Activated CD4-positive, alpha-beta memory T cell treated with anti-CD3 and anti-CD28 coated beads for 36 hours (primary cell): ENCODE measurements around the gene BRD3. TPM values are rescaled to one million over a fixed set of nuclear protein-coding genes. Genes with fewer than 3 reads are reported as not detected.
A peak's percentile ranks its signal among the peaks of the same experiment; 100 is the strongest.
"Not testable (repeated sequence)": the region's sequence is repeated elsewhere in the genome, so short reads cannot be mapped to it uniquely, and the experiment has no call there.

Experiments used
- CTCF ChIA-PET: fragments of 350-600 bp; sonication (Branson Sonifier 250); formaldehyde crosslinking; loops from one replicate; lab custom pipeline; 2021; ENCODE audit warnings: antibody characterized with exemption, inconsistent platforms; lab: Charles Lee
- POLR2A ChIA-PET: fragments of 350-600 bp; sonication (Branson Sonifier 250); formaldehyde crosslinking; loops from one replicate; lab custom pipeline; 2021; ENCODE audit warnings: antibody characterized with exemption; lab: Charles Lee
- DNase-seq: peaks from one replicate; pipeline ENCODE4 v3.0.0-alpha.2; 2020
- H3K27ac Mint-ChIP-seq: one replicate; pipeline ENCODE4 v1.8.0; 2021; ENCODE audit warnings: mixed read lengths
- H3K27me3 Mint-ChIP-seq: one replicate; pipeline ENCODE4 v1.8.0; 2021; ENCODE audit warnings: mixed read lengths
- H3K36me3 Mint-ChIP-seq: one replicate; pipeline ENCODE4 v1.8.0; 2021; ENCODE audit warnings: mixed read lengths
- H3K4me1 Mint-ChIP-seq: one replicate; pipeline ENCODE4 v1.8.0; 2021; ENCODE audit warnings: low read depth, mixed read lengths
- H3K4me3 Mint-ChIP-seq: one replicate; pipeline ENCODE4 v1.8.0; 2021; ENCODE audit warnings: mild to moderate bottlenecking, mixed read lengths
- H3K9me3 Mint-ChIP-seq: one replicate; pipeline ENCODE4 v1.8.0; 2021; ENCODE audit warnings: mixed read lengths
- intact Hi-C: fragments of 100-400 bp; cut with micrococcal nuclease; formaldehyde crosslinking; loops from one replicate; pipeline ENCODE4 v1.15.1; 2023
- total RNA-seq, 2 experiments: library from RNA; stranded (reverse); gene quantifications; one replicate each; pipeline ENCODE4 v1.2.3, GENCODE V29; 2021

The BRD3 gene
- total RNA-seq = 10 to 100 TPM; 29.2 to 30.0 TPM

- DNase-seq = peak; percentile 85
- Mint-ChIP-seq H3K27me3 (peaks cover 13% of the 10 kb centered on the region), H3K4me3 (peak within 1 kb of the TSS; percentile 87), H3K9me3 (no peaks in the 10 kb centered on the region), H3K36me3 (no peaks in the 10 kb centered on the region), H3K4me1 (peaks cover 24% of the 10 kb centered on the region), H3K27ac (peak within 1 kb of the TSS; percentile 80)
- CTCF ChIA-PET = no interaction called here
- POLR2A ChIA-PET = interaction anchor here (0.5 to 2.3 kb wide), 2 partner anchors 68 to 89 kb away, joined by 3 to 8 read pairs; partner anchors contain the start of gene WDR5
- intact Hi-C loops = loop anchor here (1.0 to 10.0 kb wide), 9 partner anchors 31 to 1839 kb away; partner anchors contain the start of genes BRD3OS, CAMSAP1, RNU6ATAC and VAV2
Observed at GRCh38 chr9:134067904-134068743, at the start of gene BRD3. Gene BRD3 (minus strand): TSS chr9:134068026. CDS start chr9:134053477, 14,549 bp downstream.

DNA sequence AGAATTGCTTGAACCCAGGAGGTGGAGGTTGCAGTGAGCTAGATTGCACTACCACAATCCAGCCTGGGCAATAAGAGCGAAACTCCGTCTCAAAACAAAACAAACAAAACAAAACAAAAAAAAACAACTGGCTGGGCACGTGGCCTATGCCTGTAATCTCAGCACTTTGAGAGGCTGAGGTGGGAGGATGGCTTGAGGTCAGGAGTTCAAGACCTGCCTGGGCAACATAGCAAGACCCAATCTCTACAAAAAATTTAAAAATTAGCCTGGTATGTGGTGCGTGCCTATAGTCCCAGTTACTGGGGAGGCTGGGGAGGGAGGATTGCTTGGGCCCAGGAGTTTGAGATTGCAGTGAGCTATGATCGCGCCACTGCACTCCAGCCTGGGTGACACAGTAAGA lies 44.7 kb upstream of the BRD3 start:
- CTCF ChIA-PET = no interaction called here
- Mint-ChIP-seq H3K36me3 (no peaks in the 10 kb centered on the region), H3K27me3 (no peaks in the 10 kb centered on the region), H3K4me1 (no peaks in the 10 kb centered on the region), H3K27ac (no peak overlapping the region), H3K9me3 (no peaks in the 10 kb centered on the region), H3K4me3 (no peak overlapping the region)
- intact Hi-C loops = no loop called here
- POLR2A ChIA-PET = interaction anchor here (1.0 kb wide), 1 partner anchor 23 kb away, joined by 3 read pairs; the partner anchor contains the start of gene WDR5
- DNase-seq = no peak

- Mint-ChIP-seq H3K4me3 (no peak overlapping the region), H3K9me3 (no peaks in the 10 kb centered on the region), H3K27me3 (no peaks in the 10 kb centered on the region), H3K27ac (no peak overlapping the region), H3K4me1 (no peaks in the 10 kb centered on the region), H3K36me3 (no peaks in the 10 kb centered on the region)
- no peak for DNase-seq
- CTCF ChIA-PET = no interaction called here
- POLR2A ChIA-PET = interaction anchor here (0.8 kb wide), 1 partner anchor 23 kb away, joined by 3 read pairs; no protein-coding TSS in a partner anchor
- intact Hi-C loops = no loop called here
Observed at GRCh38 chr9:134111064-134111463, 43.2 kb upstream of the BRD3 start.

GRCh38 chr9:134103391-134103998 lies 35.7 kb upstream of the BRD3 start:
- no peaks in the 10 kb centered on the region for H3K36me3 Mint-ChIP-seq
- intact Hi-C loops = no loop called here
- no peak overlapping the region for H3K4me3 Mint-ChIP-seq
- CTCF ChIA-PET = no interaction called here
- POLR2A ChIA-PET = no interaction called here
- H3K4me1 Mint-ChIP-seq = no peaks in the 10 kb centered on the region
- no peaks in the 10 kb centered on the region for H3K9me3 Mint-ChIP-seq
- H3K27ac Mint-ChIP-seq = no peak overlapping the region
- peaks cover 8% of the 10 kb centered on the region for H3K27me3 Mint-ChIP-seq
- no peak for DNase-seq

DNA sequence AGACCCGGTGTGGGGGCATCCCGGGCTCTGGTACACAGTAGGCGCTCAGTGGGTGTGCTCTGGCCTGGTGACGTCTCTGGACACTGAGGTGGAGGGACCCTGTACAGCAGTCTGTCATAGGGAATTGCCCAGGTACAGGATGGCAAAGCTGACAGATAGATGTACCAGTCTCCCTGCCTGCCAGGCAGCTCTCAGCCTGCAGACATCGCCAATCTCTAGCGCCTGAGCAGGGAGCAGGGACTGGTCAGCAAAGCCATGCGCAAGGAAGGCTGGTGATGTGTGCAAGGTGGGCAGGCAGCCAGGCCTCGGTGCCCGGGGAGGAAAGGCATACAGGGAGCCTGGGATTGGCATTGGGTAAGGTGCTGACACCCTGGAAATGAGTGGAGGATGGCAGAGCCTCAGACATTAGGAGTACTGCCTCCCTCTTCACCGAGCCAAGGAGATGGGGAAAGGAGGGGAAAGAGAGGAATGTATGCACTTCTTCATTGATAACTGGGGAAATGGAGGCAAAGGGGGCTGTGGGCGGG lies 33.9 kb upstream of the BRD3 start:
- Mint-ChIP-seq H3K4me1 (no peaks in the 10 kb centered on the region), H3K36me3 (no peaks in the 10 kb centered on the region), H3K27ac (no peak overlapping the region), H3K4me3 (no peak overlapping the region), H3K27me3 (peaks cover 8% of the 10 kb centered on the region), H3K9me3 (no peaks in the 10 kb centered on the region)
- DNase-seq = no peak
- ChIA-PET POLR2A (no interaction called here), CTCF (no interaction called here)
- intact Hi-C loops = no loop called here

- CTCF ChIA-PET, H3K36me3 Mint-ChIP-seq, H3K4me1 Mint-ChIP-seq, H3K27ac Mint-ChIP-seq, H3K27me3 Mint-ChIP-seq, H3K9me3 Mint-ChIP-seq, DNase-seq, H3K4me3 Mint-ChIP-seq, POLR2A ChIA-PET, intact Hi-C loops: not testable (repeated sequence)
Observed at GRCh38 chr9:134101133-134101532, 33.3 kb upstream of the BRD3 start.

GRCh38 chr9:134100040-134100439 lies 32.2 kb upstream of the BRD3 start:
- intact Hi-C loops = no loop called here
- H3K27ac Mint-ChIP-seq = no peak overlapping the region
- no peaks in the 10 kb centered on the region for H3K9me3 Mint-ChIP-seq
- CTCF ChIA-PET = interaction anchor here (0.8 to 1.3 kb wide), 4 partner anchors 35 to 318 kb away, joined by 3 to 5 read pairs (median 4); no protein-coding TSS in a partner anchor
- DNase-seq = no peak
- H3K27me3 Mint-ChIP-seq = peaks cover 7% of the 10 kb centered on the region
- no peaks in the 10 kb centered on the region for H3K36me3 Mint-ChIP-seq
- no peaks in the 10 kb centered on the region for H3K4me1 Mint-ChIP-seq
- no peak overlapping the region for H3K4me3 Mint-ChIP-seq
- POLR2A ChIA-PET = interaction anchor here (0.6 kb wide), 1 partner anchor 209 kb away, joined by 3 read pairs; no protein-coding TSS in a partner anchor

GRCh38 chr9:134099123-134099761 lies 31.4 kb upstream of the BRD3 start:
- DNase-seq = peak; percentile 61
- no peak overlapping the region for H3K4me3 Mint-ChIP-seq
- POLR2A ChIA-PET = no interaction called here
- H3K27ac Mint-ChIP-seq = no peak overlapping the region
- CTCF ChIA-PET = interaction anchor here (0.6 to 1.4 kb wide), 11 partner anchors 8 to 597 kb away, joined by 3 to 5 read pairs (median 3); no protein-coding TSS in a partner anchor
- intact Hi-C loops = loop anchor here (1.0 to 2.0 kb wide), 2 partner anchors 30 to 317 kb away; partner anchors contain the start of gene BRD3
- no peaks in the 10 kb centered on the region for H3K9me3 Mint-ChIP-seq
- no peaks in the 10 kb centered on the region for H3K4me1 Mint-ChIP-seq
- H3K36me3 Mint-ChIP-seq = no peaks in the 10 kb centered on the region
- peaks cover 5% of the 10 kb centered on the region for H3K27me3 Mint-ChIP-seq

- no peak for DNase-seq
- Mint-ChIP-seq H3K27ac (no peak overlapping the region), H3K27me3 (peaks cover 8% of the 10 kb centered on the region), H3K36me3 (no peaks in the 10 kb centered on the region), H3K9me3 (peaks cover 2% of the 10 kb centered on the region), H3K4me1 (no peaks in the 10 kb centered on the region), H3K4me3 (no peak overlapping the region)
- CTCF ChIA-PET = no interaction called here
- intact Hi-C loops = no loop called here
- POLR2A ChIA-PET = no interaction called here
Observed at GRCh38 chr9:134089972-134090371, 22.1 kb upstream of the BRD3 start.

DNA sequence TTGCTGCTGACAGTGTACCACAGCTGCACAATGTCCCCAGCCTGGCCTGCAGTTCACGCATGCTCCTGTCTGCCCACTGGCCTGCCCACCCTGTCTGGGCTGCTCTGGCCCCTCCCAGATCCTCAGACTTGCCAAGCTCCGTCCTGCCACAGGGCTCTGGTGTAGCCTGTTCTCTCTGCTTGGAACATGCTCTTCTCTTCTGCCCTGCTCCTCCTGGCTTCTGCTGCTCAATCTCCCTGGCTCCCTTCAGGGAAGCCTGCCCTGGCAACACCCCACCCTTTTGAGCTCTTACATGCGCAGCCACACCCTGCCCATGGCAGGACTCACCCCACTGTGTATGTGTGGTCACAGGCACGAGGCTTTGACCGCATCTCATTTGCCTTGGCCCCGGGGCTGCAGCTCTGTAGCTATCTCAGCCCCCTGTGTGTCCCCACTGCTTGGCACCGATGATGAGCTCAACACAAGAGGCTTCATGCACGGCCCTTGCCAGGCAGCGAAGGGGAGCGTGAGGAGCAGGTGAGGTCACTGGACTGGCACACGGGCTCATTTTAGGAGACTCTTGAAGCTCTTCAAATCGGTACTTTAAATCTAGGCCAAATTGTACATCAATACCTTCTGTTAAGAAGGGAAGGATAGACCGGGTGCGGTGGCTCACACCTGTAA lies 20.4 kb upstream of the BRD3 start:
- Mint-ChIP-seq H3K9me3 (peaks cover 2% of the 10 kb centered on the region), H3K4me3 (no peak overlapping the region), H3K4me1 (no peaks in the 10 kb centered on the region), H3K27me3 (no peaks in the 10 kb centered on the region), H3K36me3 (no peaks in the 10 kb centered on the region), H3K27ac (no peak overlapping the region)
- intact Hi-C loops = no loop called here
- ChIA-PET POLR2A (interaction anchor here (0.6 kb wide), 1 partner anchor 23 kb away, joined by 3 read pairs; no protein-coding TSS in a partner anchor), CTCF (interaction anchor here (0.6 kb wide), 1 partner anchor 98 kb away, joined by 3 read pairs; no protein-coding TSS in a partner anchor)
- no peak for DNase-seq

DNA sequence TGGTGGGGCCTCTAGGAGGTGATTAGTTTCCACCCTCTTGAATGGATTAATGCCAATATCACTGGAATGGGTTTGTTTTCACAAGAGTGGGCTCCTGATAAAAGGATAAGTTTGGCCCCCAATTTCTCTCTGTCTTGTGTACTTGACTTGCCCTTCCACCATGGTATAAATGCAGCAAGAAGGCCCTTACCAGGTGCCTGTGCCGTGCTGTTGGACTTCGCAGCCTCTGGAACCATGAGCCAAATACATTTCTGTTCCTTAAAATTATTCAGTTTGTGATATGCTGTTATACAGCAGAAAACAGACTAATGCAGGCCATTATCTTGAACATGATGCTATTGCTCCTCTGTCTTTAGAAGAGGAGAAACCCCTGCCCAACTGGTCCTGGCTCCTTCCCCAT lies 17.8 kb upstream of the BRD3 start:
- POLR2A ChIA-PET = no interaction called here
- no peak for DNase-seq
- Mint-ChIP-seq H3K4me3 (no peak overlapping the region), H3K27ac (no peak overlapping the region), H3K9me3 (peaks cover 2% of the 10 kb centered on the region), H3K4me1 (no peaks in the 10 kb centered on the region), H3K36me3 (no peaks in the 10 kb centered on the region), H3K27me3 (peaks cover 8% of the 10 kb centered on the region)
- intact Hi-C loops = no loop called here
- CTCF ChIA-PET = no interaction called here
